ENCODE measurements around the gene GAB2. TPM values are rescaled to one million over a fixed set of nuclear protein-coding genes. Genes with fewer than 3 reads are reported as not detected.

GAB2 gene
- polyA plus RNA-seq, 1 experiment = 8.7 TPM

GRCh38 chr11:78289552-78290292 lies 127.9 kb downstream of the GAB2 start:
- no peak for TF ChIP-seq CTCF (IDR thresholded peaks at IDR 0.05; ENCODE audit: low read depth, low read length)
- POLR2A ChIA-PET = no interaction called here
- DNase-seq (ENCODE audit: low read depth, low spot score) = no peak
- Histone ChIP-seq H3K4me3 (ENCODE audit: low read depth, low read length) (no peak overlapping the region), H3K27ac (ENCODE audit: low read depth, low read length) (no peak overlapping the region), H3K9me3 (ENCODE audit: control insufficient read depth, insufficient read depth, low read length) (no peaks in the 10 kb centered on the region), H3K27me3 (ENCODE audit: control insufficient read depth, insufficient read depth, low read length) (no peaks in the 10 kb centered on the region)
- CTCF ChIA-PET = no interaction called here

- Histone ChIP-seq H3K4me3 (ENCODE audit: low read depth, low read length) (no peak overlapping the region), H3K27ac (ENCODE audit: low read depth, low read length) (no peak overlapping the region), H3K9me3 (ENCODE audit: control insufficient read depth, insufficient read depth, low read length) (no peaks in the 10 kb centered on the region), H3K27me3 (ENCODE audit: control insufficient read depth, insufficient read depth, low read length) (no peaks in the 10 kb centered on the region)
- DNase-seq (ENCODE audit: low read depth, low spot score) = no peak
- TF ChIP-seq CTCF (IDR thresholded peaks at IDR 0.05; ENCODE audit: low read depth, low read length) = no peak
- ChIA-PET POLR2A (no interaction called here), CTCF (interaction anchor here (1.0 kb wide), 1 partner anchor 57 kb away, joined by 3 read pairs; no protein-coding TSS in a partner anchor)
Measured at GRCh38 chr11:78284260-78284659, 133.4 kb downstream of the GAB2 start.

- Histone ChIP-seq H3K9me3 (ENCODE audit: control insufficient read depth, insufficient read depth, low read length) (no peaks in the 10 kb centered on the region), H3K27ac (ENCODE audit: low read depth, low read length) (no peak overlapping the region), H3K4me3 (ENCODE audit: low read depth, low read length) (no peak overlapping the region), H3K27me3 (ENCODE audit: control insufficient read depth, insufficient read depth, low read length) (no peaks in the 10 kb centered on the region)
- POLR2A ChIA-PET = no interaction called here
- no peak for TF ChIP-seq CTCF (IDR thresholded peaks at IDR 0.05; ENCODE audit: low read depth, low read length)
- no peak for DNase-seq (ENCODE audit: low read depth, low spot score)
- CTCF ChIA-PET = no interaction called here
Measured at GRCh38 chr11:78282821-78283220, 134.8 kb downstream of the GAB2 start.

- POLR2A ChIA-PET = no interaction called here
- TF ChIP-seq CTCF (IDR thresholded peaks at IDR 0.05; ENCODE audit: low read depth, low read length) = no peak
- no peak for DNase-seq (ENCODE audit: low read depth, low spot score)
Measured at GRCh38 chr11:78281511-78281910, 136.1 kb downstream of the GAB2 start.

GRCh38 chr11:78277314-78277994 lies 140.2 kb downstream of the GAB2 start:
- DNase-seq (ENCODE audit: low read depth, low spot score) = no peak
- POLR2A ChIA-PET = no interaction called here
- Histone ChIP-seq H3K9me3 (ENCODE audit: control insufficient read depth, insufficient read depth, low read length) (peaks cover 8% of the 10 kb centered on the region), H3K27ac (ENCODE audit: low read depth, low read length) (no peak overlapping the region), H3K27me3 (ENCODE audit: control insufficient read depth, insufficient read depth, low read length) (no peaks in the 10 kb centered on the region), H3K4me3 (ENCODE audit: low read depth, low read length) (no peak overlapping the region)
- TF ChIP-seq CTCF (IDR thresholded peaks at IDR 0.05; ENCODE audit: low read depth, low read length) = no peak
- CTCF ChIA-PET = no interaction called here

More at GRCh38 chr11:78281511-78281910, 136.1 kb downstream of the GAB2 start:
- no peak overlapping the region for H3K4me3 ChIP-seq (ENCODE audit: low read depth, low read length)
- no peaks in the 10 kb centered on the region for H3K27me3 ChIP-seq (ENCODE audit: control insufficient read depth, insufficient read depth, low read length)
- H3K9me3 ChIP-seq (ENCODE audit: control insufficient read depth, insufficient read depth, low read length) = no peaks in the 10 kb centered on the region
- H3K27ac ChIP-seq (ENCODE audit: low read depth, low read length) = no peak overlapping the region
- CTCF ChIA-PET = no interaction called here

Data from AG04450 (cell line).